ENCODE results near the gene ERC2. TPM values are rescaled to one million over a fixed set of nuclear protein-coding genes. Genes with fewer than 3 reads are reported as not detected.

ERC2 gene
- total and polyA plus RNA-seq, 2 donors (not counting 3 experiments of a cell fraction or from before 2014, with no cell fraction given), result 5.6 to 15.5 TPM

DNA sequence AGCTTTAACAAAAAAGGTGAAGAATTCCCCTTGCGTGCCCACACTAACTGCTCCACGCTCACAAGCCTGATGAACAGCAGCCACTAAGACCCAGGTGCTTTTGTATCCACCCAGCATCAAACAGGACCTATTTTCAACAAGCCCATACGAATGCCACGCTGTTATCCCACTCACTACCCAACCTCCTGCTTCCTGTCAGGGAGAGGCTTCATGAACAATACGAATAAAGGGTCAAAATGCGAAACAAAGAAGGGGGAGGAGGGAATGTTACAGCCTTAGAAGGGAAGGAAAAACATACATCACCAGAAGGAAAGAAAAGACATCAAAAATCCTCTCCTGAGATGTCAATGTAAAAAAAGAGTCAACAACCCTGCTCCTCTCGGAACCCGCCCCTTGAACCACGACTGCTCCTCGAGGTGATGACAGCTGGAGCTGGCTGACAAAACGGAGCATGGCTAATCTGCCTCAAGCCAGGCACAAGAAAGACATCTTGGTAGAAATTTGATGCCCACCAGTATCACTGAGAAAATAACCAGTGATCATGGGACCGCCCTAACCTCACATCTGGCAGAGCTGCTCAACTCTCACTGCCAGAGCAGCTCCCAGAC is 9.7 kb downstream of the ERC2 start:
- H3K27ac ChIP-seq (ENCODE audit: insufficient read depth, low read depth, low read length), result no peak overlapping the region
- H3K4me3 ChIP-seq (replicated peaks in 1 of 3; ENCODE audit: insufficient read depth in 1 of 3, low read depth in 1 of 3, low read length in 3 of 3), result no peak overlapping the region
- H2AFZ ChIP-seq (ENCODE audit: low read depth, low read length), result no peak overlapping the region
- intact Hi-C loops (cut with micrococcal nuclease), result no loop called here
- ChIA-PET POLR2A (no interaction called here), CTCF (no interaction called here)
- dilution Hi-C loops (cut with MboI; ENCODE audit: extremely low pct_ligation_motif_present, low sequenced_read_pairs), result no loop called here
- no peak overlapping the region for H3K4me2 ChIP-seq (ENCODE audit: insufficient read depth, low read length)
- H3K27me3 ChIP-seq (ENCODE audit: control insufficient read depth in 2 of 2, insufficient read depth in 2 of 2, low read length in 2 of 2), result no peaks in the 10 kb centered on the region
- no TSS peak for BruUV-seq (replicated peaks)
- TF ChIP-seq, protein P1, sequence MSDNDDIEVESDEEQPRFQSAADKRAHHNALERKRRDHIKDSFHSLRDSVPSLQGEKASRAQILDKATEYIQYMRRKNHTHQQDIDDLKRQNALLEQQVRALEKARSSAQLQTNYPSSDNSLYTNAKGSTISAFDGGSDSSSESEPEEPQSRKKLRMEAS (IDR thresholded peaks at IDR 0.05; ENCODE audit: insufficient read depth, insufficient read length), result no peak
- TF ChIP-seq GATA2 (IDR thresholded peaks at IDR 0.05; ENCODE audit: insufficient read depth, insufficient read length, low read depth, low read length) (no peak), MYC (IDR thresholded peaks at IDR 0.05; ENCODE audit: low read depth, low read length) (no peak), POLR2AphosphoS5 (IDR thresholded peaks at IDR 0.05; ENCODE audit: insufficient read depth, low read depth, low read length) (no peak), POLR2A (IDR thresholded peaks at IDR 0.05; ENCODE audit: low read depth, low read length) (no peak), EZH2 (IDR thresholded peaks at IDR 0.05; ENCODE audit: borderline replicate concordance, low read depth, low read length, severe bottlenecking) (no peak), JUN (IDR thresholded peaks at IDR 0.05; ENCODE audit: borderline replicate concordance, insufficient read depth, insufficient read length, low read depth) (no peak), FOS (IDR thresholded peaks at IDR 0.05; ENCODE audit: borderline replicate concordance, insufficient read depth, low read length) (no peak)
- TF ChIP-seq, protein P2, sequence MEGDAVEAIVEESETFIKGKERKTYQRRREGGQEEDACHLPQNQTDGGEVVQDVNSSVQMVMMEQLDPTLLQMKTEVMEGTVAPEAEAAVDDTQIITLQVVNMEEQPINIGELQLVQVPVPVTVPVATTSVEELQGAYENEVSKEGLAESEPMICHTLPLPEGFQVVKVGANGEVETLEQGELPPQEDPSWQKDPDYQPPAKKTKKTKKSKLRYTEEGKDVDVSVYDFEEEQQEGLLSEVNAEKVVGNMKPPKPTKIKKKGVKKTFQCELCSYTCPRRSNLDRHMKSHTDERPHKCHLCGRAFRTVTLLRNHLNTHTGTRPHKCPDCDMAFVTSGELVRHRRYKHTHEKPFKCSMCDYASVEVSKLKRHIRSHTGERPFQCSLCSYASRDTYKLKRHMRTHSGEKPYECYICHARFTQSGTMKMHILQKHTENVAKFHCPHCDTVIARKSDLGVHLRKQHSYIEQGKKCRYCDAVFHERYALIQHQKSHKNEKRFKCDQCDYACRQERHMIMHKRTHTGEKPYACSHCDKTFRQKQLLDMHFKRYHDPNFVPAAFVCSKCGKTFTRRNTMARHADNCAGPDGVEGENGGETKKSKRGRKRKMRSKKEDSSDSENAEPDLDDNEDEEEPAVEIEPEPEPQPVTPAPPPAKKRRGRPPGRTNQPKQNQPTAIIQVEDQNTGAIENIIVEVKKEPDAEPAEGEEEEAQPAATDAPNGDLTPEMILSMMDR (IDR thresholded peaks at IDR 0.05; ENCODE audit: extremely low read depth in 1 of 2, insufficient read depth in 1 of 2, low read depth in 1 of 2, low read length in 2 of 2), result no peak
- no peaks in the 10 kb centered on the region for H4K20me1 ChIP-seq (replicated peaks; ENCODE audit: control insufficient read depth, extremely low read depth, insufficient read depth, low read length)
- H3K9ac ChIP-seq (replicated peaks; ENCODE audit: extremely low read depth, insufficient read depth, low read length), result no peak overlapping the region
- DNase-seq (ENCODE audit: low read depth, low spot score) (no peak), FAIRE-seq (peak; percentile 4)
- H3K36me3 ChIP-seq (ENCODE audit: control insufficient read depth in 2 of 2, extremely low read depth in 1 of 2, insufficient read depth in 2 of 2, low read length in 2 of 2), result no peaks in the 10 kb centered on the region
- H3K4me1 ChIP-seq (ENCODE audit: control insufficient read depth, extremely low read depth, insufficient read depth, low read length), result no peaks in the 10 kb centered on the region
- H3K79me2 ChIP-seq (ENCODE audit: control insufficient read depth, insufficient read depth, low read length), result no peaks in the 10 kb centered on the region
- no peaks in the 10 kb centered on the region for H3K9me1 ChIP-seq (replicated peaks; ENCODE audit: control insufficient read depth, extremely low read depth, insufficient read depth, low read length)
- H3K9me3 ChIP-seq (replicated peaks; ENCODE audit: control insufficient read depth, insufficient read depth, low read length), result no peaks in the 10 kb centered on the region
